Amniotic epithelial cell (primary cell): ENCODE data around the gene ATP13A5.

Experiments
- DNase-seq: peaks from one replicate; pipeline ENCODE4 v3.0.0-alpha.2; 2010; ENCODE audit warnings: low read depth

Gene ATP13A5

GRCh38 chr3:193378706-193379105 is at the start of gene ATP13A5:
TSS of gene ATP13A5 (minus strand) at chr3:193378753. CDS start at chr3:193378725, 28 bp downstream.
- no peak for DNase-seq

GRCh38 chr3:193418576-193419373 is 40.2 kb upstream of the ATP13A5 start:
- no peak for DNase-seq

- no peak for DNase-seq
Observed at GRCh38 chr3:193416629-193417028, 38.1 kb upstream of the ATP13A5 start.

GRCh38 chr3:193407688-193408087 is 29.1 kb upstream of the ATP13A5 start:
- no peak for DNase-seq

- no peak for DNase-seq
Observed at GRCh38 chr3:193407112-193407511, 28.6 kb upstream of the ATP13A5 start.

- DNase-seq: no peak
Observed at GRCh38 chr3:193403307-193403706, 24.8 kb upstream of the ATP13A5 start.

- no peak for DNase-seq
Observed at GRCh38 chr3:193400304-193400703, 21.8 kb upstream of the ATP13A5 start.

GRCh38 chr3:193396451-193397244 is 18.1 kb upstream of the ATP13A5 start:
- peak; percentile 1 for DNase-seq

- DNase-seq: no peak
Observed at GRCh38 chr3:193391902-193392301, 13.3 kb upstream of the ATP13A5 start.

- no peak for DNase-seq
Observed at GRCh38 chr3:193389335-193389734, 10.8 kb upstream of the ATP13A5 start.

- no peak for DNase-seq
Observed at GRCh38 chr3:193388361-193388760, 9.8 kb upstream of the ATP13A5 start.

- DNase-seq: no peak
Observed at GRCh38 chr3:193387596-193387995, 9.0 kb upstream of the ATP13A5 start.

GRCh38 chr3:193377591-193377990 is 962 bp downstream of the ATP13A5 start:
- no peak for DNase-seq

GRCh38 chr3:193375614-193376013 is 2.9 kb downstream of the ATP13A5 start:
- DNase-seq: no peak

GRCh38 chr3:193372783-193373182 is 5.8 kb downstream of the ATP13A5 start:
- DNase-seq: no peak

- no peak for DNase-seq
Observed at GRCh38 chr3:193367868-193368267, 10.7 kb downstream of the ATP13A5 start.

- DNase-seq: no peak
Observed at GRCh38 chr3:193357291-193357690, 21.3 kb downstream of the ATP13A5 start.

- no peak for DNase-seq
Observed at GRCh38 chr3:193354423-193354822, 24.1 kb downstream of the ATP13A5 start.

- DNase-seq: no peak
Observed at GRCh38 chr3:193350744-193351143, 27.8 kb downstream of the ATP13A5 start.

- no peak for DNase-seq
Observed at GRCh38 chr3:193348686-193349085, 29.9 kb downstream of the ATP13A5 start.

- DNase-seq: no peak
Observed at GRCh38 chr3:193347521-193348501, 30.7 kb downstream of the ATP13A5 start.

GRCh38 chr3:193346259-193346658 is 32.3 kb downstream of the ATP13A5 start:
- no peak for DNase-seq
